Activated CD4-positive, alpha-beta T cell treated with anti-CD3 and anti-CD28 coated beads for 24 hours (primary cell): Measurements from ENCODE around the gene OR52K1.
A peak's percentile ranks its signal among the peaks of the same experiment; 100 is the strongest.
"Not testable (repeated sequence)": the region's sequence is repeated elsewhere in the genome, so short reads cannot be mapped to it uniquely, and the experiment has no call there.

Source experiments
- DNase-seq, 2 donors: peaks; one replicate each; pipeline ENCODE4 v3.0.0-alpha.2; 2020; ENCODE audit warnings: low read depth in 2 of 2

Gene OR52K1

DNA sequence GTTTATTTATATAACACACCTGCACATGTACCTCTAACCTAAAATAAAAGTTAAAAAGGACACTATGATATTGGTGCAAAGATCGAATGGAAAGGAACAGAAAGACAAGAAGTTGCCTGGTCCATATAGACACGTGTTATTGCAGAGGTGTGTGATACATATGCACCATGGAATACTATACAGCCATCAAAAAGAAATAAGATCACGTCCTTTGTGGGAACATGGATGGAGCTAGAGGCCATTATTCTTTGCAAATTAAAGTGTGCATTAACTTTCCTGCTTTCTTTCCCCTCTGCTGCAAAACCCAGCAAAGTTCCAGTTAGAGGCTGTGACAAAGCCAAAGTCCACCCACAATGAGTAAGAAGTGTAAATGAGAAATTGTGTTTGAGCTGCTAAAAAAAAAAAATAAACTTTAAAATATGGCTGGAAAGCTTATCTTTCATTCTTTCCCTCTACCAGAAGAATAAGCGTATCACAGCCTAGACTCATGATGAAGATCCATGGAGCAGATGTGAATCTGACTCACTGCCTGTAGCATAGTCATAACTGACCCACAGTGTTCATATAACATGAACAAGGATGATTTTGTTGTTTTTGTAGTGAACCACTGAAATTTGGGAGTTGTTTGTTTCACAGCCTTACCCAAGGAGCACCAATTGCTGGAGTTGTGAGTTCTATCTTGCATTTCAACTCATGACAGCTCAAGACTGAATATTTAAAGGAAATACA is 9.6 kb downstream of the OR52K1 start:
- DNase-seq: no peak

GRCh38 chr11:4493480-4493818 is 11.0 kb downstream of the OR52K1 start:
- no peak for DNase-seq

DNA sequence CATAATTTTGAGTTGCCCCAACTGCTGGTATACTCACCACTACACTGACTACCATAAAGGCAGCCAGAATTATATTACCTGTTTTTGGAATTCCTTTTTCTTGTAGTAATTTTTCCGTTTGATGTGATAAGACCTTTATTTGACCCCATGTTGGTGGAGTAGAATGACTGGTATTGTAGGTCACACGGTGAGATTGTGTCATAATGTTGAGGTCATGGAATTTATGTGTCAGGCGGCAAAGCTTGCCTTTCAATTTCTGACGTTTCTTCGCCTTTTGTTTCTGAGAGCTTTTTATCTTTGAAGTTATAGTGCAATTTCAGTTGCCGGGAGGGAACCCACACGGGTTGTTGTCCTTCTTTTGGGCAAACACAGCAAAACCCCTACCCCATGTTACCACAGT is 13.0 kb downstream of the OR52K1 start:
- no peak for DNase-seq

DNA sequence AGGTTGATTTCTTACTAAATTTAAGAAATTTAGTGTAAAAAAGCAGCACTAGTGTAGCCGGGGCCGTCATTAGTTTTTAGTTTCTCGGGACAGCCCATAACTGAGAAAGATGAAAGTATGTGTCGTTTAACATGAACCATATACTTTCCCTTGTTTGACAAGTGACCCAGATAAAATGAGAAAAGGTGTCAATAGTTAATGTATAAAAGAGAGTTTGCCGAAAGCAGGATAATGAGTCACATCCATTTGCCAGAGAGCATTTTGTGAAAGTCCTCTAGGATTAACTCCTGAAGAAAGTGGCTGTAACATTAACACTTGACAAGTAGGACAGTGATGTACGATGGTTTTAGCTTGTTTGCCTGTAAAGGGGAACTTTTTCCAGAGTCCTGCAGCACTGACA is 13.5 kb downstream of the OR52K1 start:
- DNase-seq: no peak

- no peak for DNase-seq
These were observed 14.3 kb downstream of the OR52K1 start for GRCh38 chr11:4496557-4497248.

DNA sequence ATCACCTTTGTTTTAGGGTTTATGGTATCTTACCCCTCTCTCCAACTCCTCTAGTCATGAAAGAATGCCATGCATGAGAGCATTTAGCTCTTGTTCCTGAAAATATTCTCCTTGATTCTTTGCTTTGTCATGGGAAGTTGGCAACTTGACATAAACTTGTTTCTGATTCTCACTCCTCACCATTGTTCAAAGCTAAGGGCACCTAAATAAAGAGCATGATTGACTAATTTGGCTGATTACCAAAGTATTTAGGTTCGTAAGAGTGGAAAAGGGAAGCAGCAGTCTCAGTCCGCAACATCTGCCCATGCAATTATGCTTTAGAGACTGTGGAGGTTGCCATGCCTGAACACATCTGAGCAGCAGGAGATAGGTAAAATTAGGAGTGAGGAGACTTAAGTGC is 26.4 kb downstream of the OR52K1 start:
- no peak for DNase-seq

- no peak for DNase-seq
These were observed 29.1 kb downstream of the OR52K1 start for GRCh38 chr11:4511282-4512245.

DNA sequence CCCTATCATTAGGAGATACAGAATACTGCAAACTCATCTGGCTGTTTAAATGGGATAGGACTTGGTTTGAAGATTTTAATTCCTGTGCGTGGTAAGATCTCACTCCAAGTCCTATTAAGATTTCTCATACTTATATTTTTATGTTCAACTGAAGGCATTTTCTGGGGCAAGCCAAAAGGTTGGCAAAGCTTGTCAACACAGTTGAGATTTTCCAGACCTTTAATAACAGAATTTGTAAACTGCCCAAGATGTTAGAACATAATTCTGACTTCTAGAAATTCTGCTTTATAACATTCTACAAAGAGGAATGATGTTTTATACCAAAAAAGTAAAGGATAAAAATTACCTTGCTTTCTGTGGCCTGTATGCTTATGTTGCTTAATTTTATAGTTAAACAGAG is 31.8 kb downstream of the OR52K1 start:
- DNase-seq: no peak

GRCh38 chr11:4522339-4522738 is 39.9 kb downstream of the OR52K1 start:
- no peak for DNase-seq

DNA sequence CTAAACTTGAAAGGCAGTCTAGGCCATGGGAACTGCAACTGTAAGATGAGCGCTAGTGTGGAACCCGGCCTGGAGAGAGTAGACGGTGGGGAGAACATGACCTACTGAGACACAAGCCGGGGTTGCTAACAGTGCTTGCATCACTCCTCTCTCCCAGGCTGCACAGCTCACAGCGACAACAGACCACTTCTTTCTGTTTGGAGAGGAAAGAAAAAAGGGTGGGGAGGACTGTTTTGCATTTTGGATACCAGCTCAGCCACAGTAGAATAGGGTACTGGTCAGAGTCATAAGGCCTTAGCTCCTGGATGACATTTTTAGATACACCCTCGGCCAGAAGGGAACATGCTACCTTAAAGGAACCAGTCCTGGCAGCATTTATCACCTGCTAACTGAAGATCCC is 40.3 kb downstream of the OR52K1 start:
- DNase-seq: no peak

GRCh38 chr11:4523666-4524065 is 41.2 kb downstream of the OR52K1 start:
- DNase-seq: no peak

DNA sequence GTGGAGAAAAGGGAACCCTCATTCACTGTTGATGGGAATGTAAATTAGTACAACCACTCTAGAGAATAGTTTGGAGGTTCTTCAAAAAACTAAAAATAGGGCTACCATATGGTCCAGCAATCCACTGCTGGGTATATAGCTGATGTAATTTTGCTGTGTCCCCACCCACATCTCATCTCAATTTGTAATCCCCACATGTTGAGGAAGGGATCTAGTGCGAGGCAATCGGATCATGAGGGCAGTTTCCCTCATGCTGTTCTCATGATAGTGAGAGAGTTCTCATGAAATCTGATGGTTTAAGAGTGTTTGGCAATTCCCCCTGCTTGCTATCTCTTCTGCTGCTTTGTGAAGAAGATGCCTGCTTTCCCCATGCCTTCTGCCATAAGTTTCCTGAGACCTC is 45.5 kb downstream of the OR52K1 start:
- DNase-seq: no peak

DNA sequence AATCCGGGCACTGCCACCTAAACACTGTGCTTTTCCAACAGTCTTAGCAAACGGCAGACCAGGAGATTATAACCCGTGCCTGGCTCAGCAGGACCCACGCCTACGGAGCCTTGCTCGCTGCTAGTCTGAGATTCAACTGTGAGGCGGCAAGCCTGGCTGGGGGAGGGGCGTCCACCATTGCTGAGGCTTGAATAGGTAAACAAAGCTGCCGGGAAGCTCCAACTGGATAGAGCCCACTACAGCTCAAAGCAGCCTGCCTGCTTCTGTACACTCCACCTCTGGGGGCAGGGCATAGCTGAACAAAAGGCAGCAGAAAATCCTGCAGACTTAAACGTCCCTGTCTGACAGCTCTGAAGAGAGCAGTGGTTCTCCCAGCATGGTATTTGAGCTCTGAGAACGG is 49.2 kb downstream of the OR52K1 start:
- DNase-seq: not testable (repeated sequence)

- peak; percentile 28 to 47 for DNase-seq
These were observed 57.3 kb downstream of the OR52K1 start for GRCh38 chr11:4539603-4540219.

- DNase-seq: no peak
These were observed 58.6 kb downstream of the OR52K1 start for GRCh38 chr11:4541071-4541470.
